Mucosa of descending colon (tissue), 3 donors: Measurements from ENCODE around the gene FCER1G. TPM values are rescaled to one million over a fixed set of nuclear protein-coding genes. Genes with fewer than 3 reads are reported as not detected.
A peak's percentile ranks its signal among the peaks of the same experiment; 100 is the strongest.

ENCODE experiments used
- ATAC-seq: fragments of 200-7000 bp; cut with Tn5 transposase; one replicate; pipeline ENCODE4 v1.9.1; 2020; ENCODE audit warnings: mild to moderate bottlenecking, moderate library complexity
- DNase-seq, 3 donors: peaks; one replicate each; pipeline ENCODE4 v3.0.0-alpha.2; 2020
- H3K36me3 ChIP-seq: fragments of 200-600 bp; one replicate; pipeline ENCODE4 v1.8.0; 2021; ENCODE audit warnings: low read depth, mild to moderate bottlenecking
- H3K4me1 ChIP-seq: fragments of 200-600 bp; one replicate; pipeline ENCODE4 v1.8.0; 2021; ENCODE audit warnings: low read depth, mild to moderate bottlenecking
- H3K4me3 ChIP-seq: fragments of 200-600 bp; one replicate; pipeline ENCODE4 v1.8.0; 2021; ENCODE audit warnings: mild to moderate bottlenecking
- H3K9me3 ChIP-seq: fragments of 200-600 bp; one replicate; pipeline ENCODE4 v1.8.0; 2021; ENCODE audit warnings: mild to moderate bottlenecking
- intact Hi-C, 2 donors: fragments of 100-400 bp; cut with DNase I in 1 of 2; cut with micrococcal nuclease in 1 of 2; formaldehyde crosslinking; loops; one replicate each; pipeline versions ENCODE4 v1.11.0 to v1.11.1; 2022; cut with DNase I, micrococcal nuclease
- total RNA-seq, 3 donors: library from RNA; stranded (reverse); fragmentation: NEBNext Ultra II Directional in 2 of 3; extraction: Animal tissue kit (Norgen Biotek cat#: 25700) in 2 of 3; gene quantifications; one replicate each; pipeline versions ENCODE4 v1.2.1 to v1.2.4, GENCODE V29; 2021 to 2023
- TF ChIP-seq, protein P1 (sequence below): fragments of 200-600 bp; IDR thresholded peaks from one replicate; pipeline ENCODE4 v1.8.0; 2022; ENCODE audit warnings: antibody characterized with exemption, mild to moderate bottlenecking
- donor health status: DM: no; HTN: no; CAD: no; lungs with moderate emphysema.
- donor health status: DM: no; HTN: no; CAD: no.
- donor health status: DM: no; HTN: yes; CAD: no.

The FCER1G gene
- total RNA-seq, 3 donors from 2014 or later: 5.8 to 43.9 (median 27.1) TPM

- Histone ChIP-seq H3K9me3 (no peaks in the 10 kb centered on the region), H3K4me1 (peaks cover 18% of the 10 kb centered on the region), H3K36me3 (no peaks in the 10 kb centered on the region), H3K4me3 (peak overlapping the region; percentile 33)
- ATAC-seq (no peak), DNase-seq (peak in 1 of 3 donors; percentile 49)
- intact Hi-C loops: loop anchor here (5.0 to 10.0 kb wide), 2 partner anchors 66 to 158 kb away; no protein-coding TSS in a partner anchor
- TF ChIP-seq, protein P1, sequence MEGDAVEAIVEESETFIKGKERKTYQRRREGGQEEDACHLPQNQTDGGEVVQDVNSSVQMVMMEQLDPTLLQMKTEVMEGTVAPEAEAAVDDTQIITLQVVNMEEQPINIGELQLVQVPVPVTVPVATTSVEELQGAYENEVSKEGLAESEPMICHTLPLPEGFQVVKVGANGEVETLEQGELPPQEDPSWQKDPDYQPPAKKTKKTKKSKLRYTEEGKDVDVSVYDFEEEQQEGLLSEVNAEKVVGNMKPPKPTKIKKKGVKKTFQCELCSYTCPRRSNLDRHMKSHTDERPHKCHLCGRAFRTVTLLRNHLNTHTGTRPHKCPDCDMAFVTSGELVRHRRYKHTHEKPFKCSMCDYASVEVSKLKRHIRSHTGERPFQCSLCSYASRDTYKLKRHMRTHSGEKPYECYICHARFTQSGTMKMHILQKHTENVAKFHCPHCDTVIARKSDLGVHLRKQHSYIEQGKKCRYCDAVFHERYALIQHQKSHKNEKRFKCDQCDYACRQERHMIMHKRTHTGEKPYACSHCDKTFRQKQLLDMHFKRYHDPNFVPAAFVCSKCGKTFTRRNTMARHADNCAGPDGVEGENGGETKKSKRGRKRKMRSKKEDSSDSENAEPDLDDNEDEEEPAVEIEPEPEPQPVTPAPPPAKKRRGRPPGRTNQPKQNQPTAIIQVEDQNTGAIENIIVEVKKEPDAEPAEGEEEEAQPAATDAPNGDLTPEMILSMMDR: no peak
These were observed 11.2 kb downstream of the FCER1G start for GRCh38 chr1:161226320-161226711.

DNA sequence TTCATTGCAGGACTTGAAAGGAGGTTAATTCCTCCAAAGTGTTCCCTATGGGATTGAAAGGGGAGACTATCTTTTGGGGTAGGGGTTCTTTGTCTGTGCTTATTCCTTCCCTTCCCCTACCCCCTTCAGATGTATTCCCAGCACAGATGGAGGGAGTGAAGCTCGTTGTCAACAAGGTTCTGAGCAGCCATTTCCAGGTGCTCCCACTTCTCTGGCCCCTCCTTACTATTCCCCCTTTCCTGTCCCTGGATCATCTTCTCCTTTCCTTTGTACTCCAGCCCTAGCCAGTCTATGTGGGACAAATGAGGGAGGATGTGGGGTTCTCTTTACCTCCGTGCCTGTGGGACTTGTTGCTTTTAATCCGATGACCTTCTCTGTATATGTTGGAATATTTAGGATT is 11.7 kb downstream of the FCER1G start:
- ATAC-seq (no peak), DNase-seq (no peak)
- H3K4me1 ChIP-seq: peaks cover 18% of the 10 kb centered on the region
- no peak overlapping the region for H3K4me3 ChIP-seq
- intact Hi-C loops: loop anchor here (5.0 to 10.0 kb wide), 2 partner anchors 66 to 158 kb away; no protein-coding TSS in a partner anchor
- TF ChIP-seq, protein P1: no peak
- no peaks in the 10 kb centered on the region for H3K36me3 ChIP-seq
- no peaks in the 10 kb centered on the region for H3K9me3 ChIP-seq

DNA sequence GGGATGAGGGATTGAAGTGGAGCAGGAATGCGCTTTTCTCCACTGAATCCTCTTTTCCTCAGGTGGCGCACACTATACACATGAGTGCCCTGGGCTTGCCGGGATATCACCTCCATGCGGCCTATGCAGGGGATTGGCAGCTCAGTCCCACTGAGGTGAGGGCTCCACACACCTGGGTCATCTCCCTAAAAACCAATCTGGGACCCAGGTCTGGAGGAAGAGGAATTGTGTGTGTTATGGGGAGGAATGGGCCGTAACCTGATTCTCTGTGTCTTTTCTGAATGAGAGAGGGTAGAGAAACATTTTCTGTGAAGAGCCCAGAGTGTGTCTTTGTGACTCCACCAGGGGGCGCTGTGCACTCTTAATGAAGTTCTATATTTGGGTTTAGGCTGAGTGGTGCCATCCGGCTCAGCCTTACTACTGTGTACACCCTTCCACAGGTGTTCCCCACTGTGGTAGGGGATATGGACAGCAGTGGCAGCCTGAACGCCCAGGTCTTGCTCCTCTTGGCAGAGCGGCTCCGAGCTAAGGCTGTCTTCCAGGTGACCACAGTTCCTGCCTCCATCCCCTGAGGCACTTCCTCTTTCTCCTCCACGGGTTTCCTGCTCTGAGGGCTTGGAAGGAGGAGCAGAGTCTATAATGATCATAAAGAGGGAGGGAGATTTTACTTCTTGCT is 12.2 kb downstream of the FCER1G start:
- H3K4me3 ChIP-seq: no peak overlapping the region
- ATAC-seq (peak; percentile 69), DNase-seq (peak; percentile 79 to 86 (median 86))
- no peaks in the 10 kb centered on the region for H3K36me3 ChIP-seq
- H3K9me3 ChIP-seq: no peaks in the 10 kb centered on the region
- TF ChIP-seq, protein P1: peak; percentile 72
- intact Hi-C loops: loop anchor here (5.0 to 10.0 kb wide), 2 partner anchors 65 to 157 kb away; no protein-coding TSS in a partner anchor
- H3K4me1 ChIP-seq: peaks cover 18% of the 10 kb centered on the region

GRCh38 chr1:161228032-161228431 is 12.9 kb downstream of the FCER1G start:
- H3K36me3 ChIP-seq: no peaks in the 10 kb centered on the region
- H3K4me1 ChIP-seq: peaks cover 18% of the 10 kb centered on the region
- ATAC-seq (no peak), DNase-seq (no peak)
- TF ChIP-seq, protein P1: no peak
- H3K4me3 ChIP-seq: no peak overlapping the region
- no peaks in the 10 kb centered on the region for H3K9me3 ChIP-seq
- intact Hi-C loops: loop anchor here (5.0 to 10.0 kb wide), 2 partner anchors 64 to 157 kb away; no protein-coding TSS in a partner anchor

- Histone ChIP-seq H3K4me1 (peaks cover 18% of the 10 kb centered on the region), H3K4me3 (no peak overlapping the region), H3K36me3 (no peaks in the 10 kb centered on the region), H3K9me3 (no peaks in the 10 kb centered on the region)
- DNase-seq (no peak), ATAC-seq (no peak)
- TF ChIP-seq, protein P1: no peak
- intact Hi-C loops: loop anchor here (5.0 to 10.0 kb wide), 2 partner anchors 62 to 155 kb away; no protein-coding TSS in a partner anchor
These were observed 14.8 kb downstream of the FCER1G start for GRCh38 chr1:161229896-161230295.
